IPS-11a (cell line): ENCODE data around the gene ALOX5AP.

ENCODE experiments used
- H3K4me3 ChIP-seq: one replicate; pipeline ENCODE4 v1.5.1; 2013; ENCODE audit warnings: low read depth, low read length, control low read depth

The ALOX5AP gene

GRCh38 chr13:30757026-30757742 lies 21.8 kb downstream of the ALOX5AP start:
- no peak overlapping the region for H3K4me3 ChIP-seq

GRCh38 chr13:30759748-30760147 lies 24.4 kb downstream of the ALOX5AP start:
- H3K4me3 ChIP-seq = no peak overlapping the region

- H3K4me3 ChIP-seq = no peak overlapping the region
These were observed 27.3 kb downstream of the ALOX5AP start for GRCh38 chr13:30762643-30763042.

GRCh38 chr13:30763786-30764413 lies 28.6 kb downstream of the ALOX5AP start:
- H3K4me3 ChIP-seq = no peak overlapping the region

GRCh38 chr13:30766231-30766630 lies 30.9 kb downstream of the ALOX5AP start:
- no peak overlapping the region for H3K4me3 ChIP-seq

GRCh38 chr13:30770929-30771328 lies 35.6 kb downstream of the ALOX5AP start:
- H3K4me3 ChIP-seq = no peak overlapping the region

GRCh38 chr13:30773561-30773960 lies 38.2 kb downstream of the ALOX5AP start:
- no peak overlapping the region for H3K4me3 ChIP-seq

- H3K4me3 ChIP-seq = no peak overlapping the region
These were observed 38.9 kb downstream of the ALOX5AP start for GRCh38 chr13:30774214-30774730.

GRCh38 chr13:30776661-30777060 lies 41.3 kb downstream of the ALOX5AP start:
- H3K4me3 ChIP-seq = no peak overlapping the region

- no peak overlapping the region for H3K4me3 ChIP-seq
These were observed 43.7 kb downstream of the ALOX5AP start for GRCh38 chr13:30779016-30779415.

- no peak overlapping the region for H3K4me3 ChIP-seq
These were observed 44.3 kb downstream of the ALOX5AP start for GRCh38 chr13:30779608-30780007.

- H3K4me3 ChIP-seq = no peak overlapping the region
These were observed 45.1 kb downstream of the ALOX5AP start for GRCh38 chr13:30780338-30780981.

- no peak overlapping the region for H3K4me3 ChIP-seq
These were observed 50.0 kb downstream of the ALOX5AP start for GRCh38 chr13:30785191-30785850.

- H3K4me3 ChIP-seq = no peak overlapping the region
These were observed 51.3 kb downstream of the ALOX5AP start for GRCh38 chr13:30786648-30787047.

GRCh38 chr13:30787738-30788525 lies 52.6 kb downstream of the ALOX5AP start:
- no peak overlapping the region for H3K4me3 ChIP-seq

- H3K4me3 ChIP-seq = no peak overlapping the region
These were observed 54.0 kb downstream of the ALOX5AP start for GRCh38 chr13:30789166-30789862.

- no peak overlapping the region for H3K4me3 ChIP-seq
These were observed 55.2 kb downstream of the ALOX5AP start for GRCh38 chr13:30790592-30790991.

GRCh38 chr13:30791354-30792001 lies 56.1 kb downstream of the ALOX5AP start:
- no peak overlapping the region for H3K4me3 ChIP-seq

- H3K4me3 ChIP-seq = no peak overlapping the region
These were observed 57.1 kb downstream of the ALOX5AP start for GRCh38 chr13:30792285-30793000.
